Lower leg skin (tissue), 3 donors: ENCODE measurements around the gene TAAR8.

ENCODE experiments used
- POLR2A ChIP-seq, 2 donors: fragments of 450-650 bp; IDR thresholded peaks; one replicate each; pipeline ENCODE4 v1.6.1; 2016 to 2017; ENCODE audit warnings: antibody characterized with exemption in 2 of 2, mild to moderate bottlenecking in 1 of 2, moderate library complexity in 1 of 2
- TF ChIP-seq, protein P1 (sequence below), 3 donors: fragments of 450-650 bp; IDR thresholded peaks; one replicate each; pipeline ENCODE4 v1.5.1; 2016; ENCODE audit warnings: antibody characterized with exemption in 3 of 3, mild to moderate bottlenecking in 3 of 3, moderate library complexity in 2 of 3

- TF ChIP-seq, protein P1, sequence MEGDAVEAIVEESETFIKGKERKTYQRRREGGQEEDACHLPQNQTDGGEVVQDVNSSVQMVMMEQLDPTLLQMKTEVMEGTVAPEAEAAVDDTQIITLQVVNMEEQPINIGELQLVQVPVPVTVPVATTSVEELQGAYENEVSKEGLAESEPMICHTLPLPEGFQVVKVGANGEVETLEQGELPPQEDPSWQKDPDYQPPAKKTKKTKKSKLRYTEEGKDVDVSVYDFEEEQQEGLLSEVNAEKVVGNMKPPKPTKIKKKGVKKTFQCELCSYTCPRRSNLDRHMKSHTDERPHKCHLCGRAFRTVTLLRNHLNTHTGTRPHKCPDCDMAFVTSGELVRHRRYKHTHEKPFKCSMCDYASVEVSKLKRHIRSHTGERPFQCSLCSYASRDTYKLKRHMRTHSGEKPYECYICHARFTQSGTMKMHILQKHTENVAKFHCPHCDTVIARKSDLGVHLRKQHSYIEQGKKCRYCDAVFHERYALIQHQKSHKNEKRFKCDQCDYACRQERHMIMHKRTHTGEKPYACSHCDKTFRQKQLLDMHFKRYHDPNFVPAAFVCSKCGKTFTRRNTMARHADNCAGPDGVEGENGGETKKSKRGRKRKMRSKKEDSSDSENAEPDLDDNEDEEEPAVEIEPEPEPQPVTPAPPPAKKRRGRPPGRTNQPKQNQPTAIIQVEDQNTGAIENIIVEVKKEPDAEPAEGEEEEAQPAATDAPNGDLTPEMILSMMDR (IDR thresholded peaks at IDR 0.05): no peak
- TF ChIP-seq POLR2A (IDR thresholded peaks at IDR 0.05): no peak
These were observed 40.2 kb upstream of the TAAR8 start for GRCh38 chr6:132512342-132512637.
